ENCODE results near the gene NFATC4. TPM values are rescaled to one million over a fixed set of nuclear protein-coding genes. Genes with fewer than 3 reads are reported as not detected.

NFATC4 gene
- total RNA-seq, 1 experiment from 2014 or later, result 60.7 TPM

GRCh38 chr14:24362241-24362960 is 5.6 kb upstream of the NFATC4 start:
- H3K27me3 Mint-ChIP-seq (ENCODE audit: low read depth), result peaks cover 60% of the 10 kb centered on the region

GRCh38 chr14:24363401-24363800 is 4.6 kb upstream of the NFATC4 start:
- ChIA-PET CTCF (interaction anchor here (1.1 to 8.2 kb wide), 4 partner anchors 30 to 88 kb away, joined by 4 to 63 read pairs (median 7); partner anchors contain the start of genes CBLN3 and KHNYN), POLR2A (no interaction called here)
- Mint-ChIP-seq H3K4me3 (no peak overlapping the region), H3K27ac (no peak overlapping the region), H3K36me3 (no peaks in the 10 kb centered on the region), H3K4me1 (peaks cover 10% of the 10 kb centered on the region), H3K27me3 (ENCODE audit: low read depth) (peaks cover 50% of the 10 kb centered on the region), H3K9me3 (no peaks in the 10 kb centered on the region)
- TF ChIP-seq ATF6 (CRISPR knock-in tag; IDR thresholded peaks at IDR 0.05), result no peak
- no peak for TF ChIP-seq SP1 (CRISPR knock-in tag; conservative IDR thresholded peaks at IDR 0.05)
- no peak for DNase-seq (ENCODE audit: low spot score)
- no peak for ATAC-seq

More at GRCh38 chr14:24362241-24362960, 5.6 kb upstream of the NFATC4 start:
- Mint-ChIP-seq H3K9me3 (no peaks in the 10 kb centered on the region), H3K27ac (no peak overlapping the region), H3K4me1 (peaks cover 10% of the 10 kb centered on the region), H3K36me3 (no peaks in the 10 kb centered on the region), H3K4me3 (no peak overlapping the region)
- DNase-seq (ENCODE audit: low spot score), result no peak
- ChIA-PET POLR2A (no interaction called here), CTCF (interaction anchor here (0.8 to 8.2 kb wide), 7 partner anchors 9 to 74 kb away, joined by 3 to 63 read pairs (median 5); partner anchors contain the start of genes CBLN3 and KHNYN)
- no peak for ATAC-seq
- TF ChIP-seq ZBTB21 (CRISPR knock-in tag; IDR thresholded peaks at IDR 0.05; ENCODE audit: borderline replicate concordance) (no peak), ELF4 (CRISPR knock-in tag; IDR thresholded peaks at IDR 0.05; ENCODE audit: low read depth) (no peak), ARID4B (CRISPR knock-in tag; IDR thresholded peaks at IDR 0.05; ENCODE audit: borderline replicate concordance) (no peak), TCF7 (CRISPR knock-in tag; IDR thresholded peaks at IDR 0.05; ENCODE audit: low read depth) (no peak), ZNF219 (CRISPR knock-in tag; IDR thresholded peaks at IDR 0.05; ENCODE audit: borderline replicate concordance) (no peak), EMX1 (CRISPR knock-in tag; IDR thresholded peaks at IDR 0.05) (no peak), MXD4 (CRISPR knock-in tag; IDR thresholded peaks at IDR 0.05; ENCODE audit: borderline replicate concordance) (no peak), ZNF512 (CRISPR knock-in tag; IDR thresholded peaks at IDR 0.05; ENCODE audit: borderline replicate concordance) (no peak), CDX4 (CRISPR knock-in tag; IDR thresholded peaks at IDR 0.05; ENCODE audit: borderline replicate concordance) (no peak)

- POLR2A ChIA-PET, result no interaction called here
- H3K27me3 Mint-ChIP-seq (ENCODE audit: low read depth), result peaks cover 39% of the 10 kb centered on the region
- H3K36me3 Mint-ChIP-seq, result no peaks in the 10 kb centered on the region
- CTCF ChIA-PET, result interaction anchor here (2.2 to 2.3 kb wide), 8 partner anchors 12 to 71 kb away, joined by 12 to 148 read pairs (median 23); partner anchors contain the start of genes CBLN3, KHNYN and NYNRIN
- DNase-seq (ENCODE audit: low spot score) (no peak), ATAC-seq (no peak)
- no peak overlapping the region for H3K4me3 Mint-ChIP-seq
- H3K9me3 Mint-ChIP-seq, result no peaks in the 10 kb centered on the region
- no peak overlapping the region for H3K27ac Mint-ChIP-seq
- peaks cover 15% of the 10 kb centered on the region for H3K4me1 Mint-ChIP-seq
- TF ChIP-seq MXD4 (CRISPR knock-in tag; IDR thresholded peaks at IDR 0.05; ENCODE audit: borderline replicate concordance), result no peak
- no peak for TF ChIP-seq ELF4 (CRISPR knock-in tag; IDR thresholded peaks at IDR 0.05; ENCODE audit: low read depth)
- TF ChIP-seq NR3C1 (CRISPR knock-in tag; conservative IDR thresholded peaks at IDR 0.05; ENCODE audit: low read depth), result no peak
- TF ChIP-seq ATF6 (CRISPR knock-in tag; IDR thresholded peaks at IDR 0.05), result no peak
- no peak for TF ChIP-seq IRF2 (CRISPR knock-in tag; IDR thresholded peaks at IDR 0.05; ENCODE audit: borderline replicate concordance, low read depth)
- TF ChIP-seq ZNF317 (CRISPR knock-in tag; IDR thresholded peaks at IDR 0.05; ENCODE audit: borderline replicate concordance, low read depth), result no peak
- no peak for TF ChIP-seq FOXK1 (CRISPR knock-in tag; IDR thresholded peaks at IDR 0.05)
These were observed 3.1 kb upstream of the NFATC4 start for GRCh38 chr14:24364841-24365240.
